Suprapubic skin (tissue), 3 donors: ENCODE results near the gene HLA-DRB1.

Experiments used
- CTCF ChIP-seq, 2 donors: fragments of 200-600 bp in 1 of 2; fragments of 450-650 bp in 1 of 2; sonication (generic) in 1 of 2; IDR thresholded peaks; one replicate each; pipeline ENCODE4 v1.5.1; 2016 to 2019; ENCODE audit warnings: antibody characterized with exemption in 2 of 2, mild to moderate bottlenecking in 1 of 2, moderate library complexity in 1 of 2
- POLR2AphosphoS5 ChIP-seq, 3 donors: sonication (generic); formaldehyde crosslinking; IDR thresholded peaks; one replicate each; pipeline ENCODE4 v1.6.1; 2017; ENCODE audit warnings: antibody characterized with exemption in 3 of 3

- no peak for TF ChIP-seq CTCF (IDR thresholded peaks at IDR 0.05)
- TF ChIP-seq POLR2AphosphoS5 (IDR thresholded peaks at IDR 0.05), result no peak
Observed at GRCh38 chr6:32613475-32613874, 23.8 kb upstream of the HLA-DRB1 start.
